ENCODE results near the gene INS. TPM values are rescaled to one million over a fixed set of nuclear protein-coding genes. Genes with fewer than 3 reads are reported as not detected.

Gene INS
- polyA plus RNA-seq, 1 experiment: not detected

GRCh38 chr11:2158966-2159365 lies 2.0 kb downstream of the INS start:
- ChIA-PET POLR2A (no interaction called here), CTCF (interaction anchor here (1.1 to 14.8 kb wide), 4 partner anchors 8 to 506 kb away, joined by 3 to 557 read pairs (median 64); no protein-coding TSS in a partner anchor)
- TF ChIP-seq CTCF (IDR thresholded peaks at IDR 0.05; ENCODE audit: low read depth, low read length): no peak
- Histone ChIP-seq H3K27ac (ENCODE audit: low read depth, low read length) (no peak overlapping the region), H3K27me3 (ENCODE audit: control insufficient read depth, insufficient read depth, low read length) (peaks cover 8% of the 10 kb centered on the region), H3K9me3 (ENCODE audit: control insufficient read depth, insufficient read depth, low read length) (no peaks in the 10 kb centered on the region; the same call in 1 of the 2 replicates), H3K4me3 (ENCODE audit: low read depth, low read length) (no peak overlapping the region)
- no peak for DNase-seq (ENCODE audit: low read depth, low spot score)

DNA sequence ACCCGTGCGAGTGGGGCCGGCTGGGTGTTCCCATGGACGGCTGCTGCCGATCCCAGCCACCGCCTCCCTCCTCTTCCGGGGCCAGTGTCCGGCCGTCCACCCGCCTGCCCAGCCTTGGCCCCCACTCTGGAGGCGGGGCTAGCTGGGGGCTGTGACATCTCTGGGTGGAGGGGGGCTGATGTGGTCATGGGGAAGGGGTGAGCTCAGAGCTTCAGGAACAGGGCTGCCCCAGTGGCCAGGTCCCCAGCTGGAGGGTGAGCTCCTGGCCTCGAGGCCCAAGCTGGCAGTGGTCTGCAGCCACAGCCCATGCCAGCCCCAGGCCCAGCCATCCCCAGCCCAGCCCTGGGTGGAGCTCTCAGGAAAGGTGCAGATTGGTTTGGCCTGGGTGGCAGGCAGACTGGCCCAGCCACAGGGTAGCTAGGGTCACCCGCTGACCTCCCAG lies 2.7 kb downstream of the INS start:
- TF ChIP-seq CTCF (IDR thresholded peaks at IDR 0.05; ENCODE audit: low read depth, low read length): no peak
- Histone ChIP-seq H3K9me3 (ENCODE audit: control insufficient read depth, insufficient read depth, low read length) (no peaks in the 10 kb centered on the region; the same call in 1 of the 2 replicates), H3K27me3 (ENCODE audit: control insufficient read depth, insufficient read depth, low read length) (peaks cover 8% of the 10 kb centered on the region), H3K4me3 (ENCODE audit: low read depth, low read length) (no peak overlapping the region), H3K27ac (ENCODE audit: low read depth, low read length) (no peak overlapping the region)
- DNase-seq (ENCODE audit: low read depth, low spot score): no peak
- CTCF ChIA-PET: interaction anchor here (0.8 to 14.8 kb wide), 6 partner anchors 7 to 506 kb away, joined by 3 to 557 read pairs (median 14); no protein-coding TSS in a partner anchor
- POLR2A ChIA-PET: no interaction called here

GRCh38 chr11:2157294-2158040 lies 3.5 kb downstream of the INS start:
- Histone ChIP-seq H3K4me3 (ENCODE audit: low read depth, low read length) (no peak overlapping the region), H3K9me3 (ENCODE audit: control insufficient read depth, insufficient read depth, low read length) (no peaks in the 10 kb centered on the region; the same call in 1 of the 2 replicates), H3K27me3 (ENCODE audit: control insufficient read depth, insufficient read depth, low read length) (peaks cover 8% of the 10 kb centered on the region), H3K27ac (ENCODE audit: low read depth, low read length) (no peak overlapping the region)
- TF ChIP-seq CTCF (IDR thresholded peaks at IDR 0.05; ENCODE audit: low read depth, low read length): no peak
- ChIA-PET CTCF (interaction anchor here (0.6 to 14.8 kb wide), 8 partner anchors 11 to 505 kb away, joined by 3 to 557 read pairs (median 3); no protein-coding TSS in a partner anchor), POLR2A (no interaction called here)
- no peak for DNase-seq (ENCODE audit: low read depth, low spot score)

DNA sequence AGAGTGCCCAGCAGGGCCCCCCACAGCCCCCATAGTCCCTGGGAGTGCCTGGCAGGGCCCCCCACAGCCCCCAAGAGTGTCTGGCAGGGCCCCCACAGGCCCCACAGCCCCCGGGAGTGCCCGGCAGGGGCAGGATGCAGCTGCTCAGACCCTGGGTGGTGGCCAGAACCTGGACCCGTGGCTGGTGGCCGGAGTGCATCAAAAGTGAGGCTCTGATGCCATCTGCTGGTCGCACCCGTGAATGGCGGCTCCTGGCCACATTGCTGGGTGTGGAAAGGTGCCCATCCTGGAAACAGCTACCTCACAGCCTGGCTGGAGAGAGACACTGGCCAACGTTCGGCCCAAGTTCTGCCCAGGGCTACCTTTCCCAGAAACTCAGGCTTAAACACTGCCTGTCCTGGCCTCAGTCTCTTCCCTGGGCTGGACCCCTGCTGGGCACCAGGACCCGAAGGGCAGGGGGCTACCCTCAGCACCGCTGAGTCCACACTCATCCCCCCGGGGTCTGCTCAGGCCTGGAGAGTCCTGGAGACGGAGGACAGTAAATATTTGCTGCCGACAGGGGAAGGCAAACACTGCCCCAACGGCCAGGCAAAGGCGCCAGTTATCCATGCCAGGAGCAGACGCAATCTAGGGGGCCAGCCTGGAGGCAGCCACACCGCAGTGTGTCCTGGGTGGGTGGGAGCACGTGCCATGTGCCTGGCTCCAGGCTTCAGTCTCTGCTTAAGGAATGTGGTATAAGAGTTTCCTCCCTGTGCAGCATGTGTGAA lies 4.4 kb downstream of the INS start:
- ChIA-PET CTCF (interaction anchor here (0.6 to 14.8 kb wide), 16 partner anchors 9 to 504 kb away, joined by 3 to 557 read pairs (median 4); partner anchors contain the start of genes MRPL23, SYT8 and TNNI2), POLR2A (no interaction called here)
- H3K9me3 ChIP-seq (ENCODE audit: control insufficient read depth, insufficient read depth, low read length): no peaks in the 10 kb centered on the region; the same call in 1 of the 2 replicates
- no peak overlapping the region for H3K27ac ChIP-seq (ENCODE audit: low read depth, low read length)
- DNase-seq (ENCODE audit: low read depth, low spot score): no peak
- peaks cover 8% of the 10 kb centered on the region for H3K27me3 ChIP-seq (ENCODE audit: control insufficient read depth, insufficient read depth, low read length)
- no peak overlapping the region for H3K4me3 ChIP-seq (ENCODE audit: low read depth, low read length)
- peak; percentile 77 for TF ChIP-seq CTCF (IDR thresholded peaks at IDR 0.05; ENCODE audit: low read depth, low read length)

Measured in AG04450 (cell line).